ENCODE measurements around the gene ADSS1. TPM values are rescaled to one million over a fixed set of nuclear protein-coding genes. Genes with fewer than 3 reads are reported as not detected.
A peak's percentile ranks its signal among the peaks of the same experiment; 100 is the strongest.

ADSS1 gene
- polyA plus RNA-seq, 3 donors = 12.6 to 15.1 (median 14.1) TPM

- no peak for DNase-seq (ENCODE audit: low read depth in 3 of 3, low spot score in 2 of 3)
These were observed 33.8 kb downstream of the ADSS1 start for GRCh38 chr14:104757681-104758392.

DNA sequence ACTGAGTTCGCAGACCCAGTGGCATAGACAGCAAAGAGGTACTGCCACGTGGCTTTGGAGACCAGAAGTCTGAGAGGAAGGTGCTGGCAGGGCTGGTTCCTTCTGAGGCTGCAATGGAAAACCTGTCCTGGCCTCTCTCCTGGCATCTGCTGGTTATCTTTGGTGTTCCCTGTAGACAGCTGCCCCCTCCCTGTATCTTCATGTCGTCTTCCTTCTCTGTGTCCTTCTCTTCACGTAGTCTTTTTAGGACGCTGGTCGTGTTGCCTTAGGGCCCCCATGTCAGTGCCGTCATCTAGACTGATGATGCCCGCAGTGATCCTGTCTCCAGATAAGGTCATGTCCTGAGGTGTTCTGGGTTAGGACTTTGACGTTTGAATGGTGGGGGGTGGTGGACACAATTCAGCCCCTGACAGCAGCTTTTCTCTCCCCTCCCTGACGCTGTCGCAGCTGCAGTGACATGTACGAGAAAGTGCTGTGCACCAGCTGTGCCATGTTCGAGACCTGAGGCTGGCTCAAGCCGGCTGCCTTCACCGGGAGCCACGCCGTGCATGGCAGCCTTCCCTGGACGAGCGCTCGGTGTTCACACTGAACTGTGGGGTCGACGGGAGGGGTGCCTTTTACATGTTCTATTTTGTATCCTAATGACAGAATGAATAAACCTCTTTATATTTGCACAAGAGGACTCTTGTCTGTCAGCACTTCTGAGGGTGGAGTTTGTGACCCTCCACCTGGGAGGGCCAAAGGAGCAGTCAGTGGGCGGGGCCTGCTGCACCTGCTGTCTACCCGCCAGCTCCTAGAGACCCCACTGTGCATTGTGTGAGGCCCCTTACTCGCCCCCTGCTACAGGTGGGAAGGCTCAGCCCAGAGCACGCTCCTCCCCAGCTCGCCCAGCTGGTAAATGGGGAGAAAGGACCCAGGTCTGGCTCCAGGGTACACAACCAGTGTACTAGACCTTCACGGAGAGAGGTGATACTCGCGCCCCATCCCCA, 35.2 kb downstream of the ADSS1 start:
- DNase-seq (ENCODE audit: low read depth in 3 of 3, low spot score in 2 of 3) = no peak

DNA sequence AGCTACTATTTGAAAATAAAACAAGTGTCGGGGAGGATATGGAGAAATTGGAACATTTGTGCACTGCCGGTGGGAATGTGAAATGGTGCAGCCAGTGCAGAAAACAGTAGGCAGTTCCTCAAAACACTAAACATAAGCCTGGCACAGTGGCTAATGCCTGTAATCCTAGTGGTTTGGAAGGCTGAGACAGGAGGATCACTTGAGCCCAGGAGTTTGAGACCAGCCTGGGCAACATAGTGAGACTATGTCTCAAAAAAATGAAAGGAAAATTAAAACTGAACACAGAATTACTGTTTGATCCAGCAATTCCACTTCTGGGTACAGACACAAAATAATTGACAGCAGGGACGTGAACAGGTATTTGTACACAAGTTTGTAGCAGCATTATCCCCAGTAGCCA, 41.5 kb downstream of the ADSS1 start:
- no peak for DNase-seq (ENCODE audit: low read depth in 3 of 3, low spot score in 2 of 3)

GRCh38 chr14:104766256-104766862, 42.3 kb downstream of the ADSS1 start:
- no peak for DNase-seq (ENCODE audit: low read depth in 3 of 3, low spot score in 2 of 3)

DNA sequence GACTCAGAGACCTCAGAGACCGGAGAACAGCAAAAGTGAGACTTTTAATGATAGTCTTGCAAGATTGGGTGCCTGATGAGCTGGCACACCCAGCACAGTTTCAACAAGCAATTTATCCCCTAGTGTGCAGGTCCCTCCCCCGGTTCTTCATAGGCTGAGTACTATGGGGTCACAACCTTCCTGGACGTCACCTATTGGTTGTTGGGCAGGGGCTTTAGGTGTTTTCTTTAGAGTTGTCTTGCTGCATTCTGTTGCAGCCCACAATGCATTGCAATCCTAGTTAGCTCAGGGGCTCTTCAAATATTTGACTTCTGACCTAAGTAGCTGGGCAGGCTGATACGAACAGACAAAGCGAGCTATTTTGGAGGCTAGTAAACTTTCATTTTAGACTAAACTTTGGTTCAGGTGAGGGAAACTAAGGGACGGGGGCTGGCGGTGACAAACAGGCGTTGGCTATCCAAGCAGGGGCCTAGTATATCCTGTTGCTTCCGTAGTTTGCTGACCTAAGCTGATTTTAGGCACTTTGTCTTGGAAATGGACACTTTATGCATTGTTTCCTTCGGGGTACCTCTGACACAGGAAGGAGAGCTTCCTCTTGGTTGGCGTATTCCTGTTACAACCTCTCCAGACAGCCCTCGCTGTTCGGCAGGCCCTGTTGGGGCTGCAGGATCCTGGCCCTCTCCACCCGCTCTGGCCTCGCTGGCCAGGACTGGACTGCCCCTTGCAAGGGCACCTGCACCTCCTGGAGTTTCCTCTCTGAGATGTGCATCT, 43.0 kb downstream of the ADSS1 start:
- no peak for DNase-seq (ENCODE audit: low read depth in 3 of 3, low spot score in 2 of 3)

- DNase-seq (ENCODE audit: low read depth in 3 of 3, low spot score in 2 of 3) = no peak
These were observed 43.5 kb downstream of the ADSS1 start for GRCh38 chr14:104767634-104767918.

- DNase-seq (ENCODE audit: low read depth in 3 of 3, low spot score in 2 of 3) = peak in 2 of 3 donors; percentile 53 to 68
These were observed 44.7 kb downstream of the ADSS1 start for GRCh38 chr14:104768437-104769323.

GRCh38 chr14:104769324-104770071, 45.5 kb downstream of the ADSS1 start:
- DNase-seq (ENCODE audit: low read depth in 3 of 3, low spot score in 2 of 3) = no peak

DNA sequence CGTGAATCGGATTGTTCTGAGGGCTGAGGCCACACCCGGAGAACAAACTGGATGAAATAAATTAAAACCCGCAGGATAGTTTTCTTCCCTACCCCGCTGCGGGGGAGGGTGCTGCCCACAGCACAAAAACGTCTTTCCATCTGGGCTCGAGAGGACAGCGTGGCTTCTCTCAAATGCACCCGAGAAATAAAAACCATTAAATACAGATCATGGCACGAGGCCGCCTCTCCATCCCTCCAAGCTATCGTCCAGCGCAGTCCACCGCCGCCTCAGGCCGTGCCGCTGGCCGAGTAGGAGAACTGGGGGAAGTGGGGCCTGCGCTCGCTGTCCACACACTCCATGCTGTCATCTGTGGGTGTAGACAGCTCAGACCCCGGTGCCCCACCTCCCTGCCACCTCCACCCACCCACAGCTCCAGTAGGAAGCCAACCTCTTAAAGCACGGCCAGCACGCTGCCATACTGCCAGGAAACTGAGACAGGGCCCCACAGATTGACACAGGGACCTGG, 46.1 kb downstream of the ADSS1 start:
- no peak for DNase-seq (ENCODE audit: low read depth in 3 of 3, low spot score in 2 of 3)

DNA sequence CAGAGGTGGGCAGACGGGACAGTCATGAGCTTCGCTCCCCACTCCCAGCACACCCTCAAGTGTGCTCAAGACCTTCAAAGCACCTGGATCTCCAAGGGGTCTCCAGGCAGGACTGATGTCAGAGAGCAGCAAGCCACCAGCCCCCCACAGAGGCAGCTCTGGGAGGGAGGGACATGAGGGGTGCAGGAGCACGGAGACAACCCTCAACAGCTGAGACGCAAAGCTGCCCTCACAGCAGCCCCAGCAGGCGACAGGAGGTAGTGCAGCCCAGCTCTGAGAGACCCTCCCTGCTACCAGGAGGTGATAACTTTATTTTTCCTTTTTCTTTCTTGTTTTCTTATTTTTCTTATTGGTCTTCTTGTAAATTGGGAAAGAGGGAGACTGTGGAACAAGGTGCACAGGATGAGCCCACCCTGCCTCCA, 46.8 kb downstream of the ADSS1 start:
- no peak for DNase-seq (ENCODE audit: low read depth in 3 of 3, low spot score in 2 of 3)

- DNase-seq (ENCODE audit: low read depth in 3 of 3, low spot score in 2 of 3) = no peak
These were observed 47.3 kb downstream of the ADSS1 start for GRCh38 chr14:104771374-104771773.

DNA sequence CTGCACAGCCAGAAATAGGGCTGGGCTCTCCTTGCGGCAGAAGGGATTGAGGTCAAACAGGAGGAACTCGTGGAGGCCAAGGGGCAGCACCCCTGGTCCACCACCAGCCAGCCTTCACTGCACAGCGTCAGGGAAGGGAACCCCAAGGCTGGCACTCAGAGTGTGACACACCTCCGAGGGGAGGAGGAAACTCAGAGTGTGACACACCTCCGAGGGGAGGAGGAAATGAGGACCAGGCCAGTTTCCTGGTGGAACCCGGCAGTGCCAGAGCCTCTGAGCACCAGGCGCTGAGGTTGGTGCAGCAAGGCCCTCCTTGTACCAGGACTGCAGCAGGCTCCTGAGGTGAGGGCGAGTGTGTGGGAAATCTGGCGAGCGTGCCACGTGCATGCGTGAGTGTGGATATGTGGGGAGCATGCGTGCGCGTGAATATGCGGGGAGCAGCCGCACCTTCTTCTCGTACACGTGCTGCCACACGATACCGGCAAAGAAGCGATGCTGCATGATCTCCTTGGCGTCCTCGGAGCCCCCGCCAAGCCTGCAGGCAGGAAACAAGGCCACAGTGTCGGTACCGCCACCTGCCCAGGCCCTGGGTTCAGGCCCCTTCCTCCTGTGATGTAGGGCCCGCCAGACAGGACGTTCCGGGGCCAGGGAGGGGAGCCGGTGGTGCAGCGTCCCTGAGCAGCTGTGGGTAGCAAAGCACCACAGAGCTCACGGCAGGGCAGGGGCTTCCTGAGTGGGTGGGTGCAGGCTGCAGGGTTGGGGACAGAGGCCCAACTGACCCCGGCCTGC, 48.1 kb downstream of the ADSS1 start:
- DNase-seq (ENCODE audit: low read depth in 3 of 3, low spot score in 2 of 3) = no peak

- DNase-seq (ENCODE audit: low read depth in 3 of 3, low spot score in 2 of 3) = no peak
These were observed 48.9 kb downstream of the ADSS1 start for GRCh38 chr14:104772707-104773504.

- DNase-seq (ENCODE audit: low read depth in 3 of 3, low spot score in 2 of 3) = no peak
These were observed 49.8 kb downstream of the ADSS1 start for GRCh38 chr14:104773505-104774452.

DNA sequence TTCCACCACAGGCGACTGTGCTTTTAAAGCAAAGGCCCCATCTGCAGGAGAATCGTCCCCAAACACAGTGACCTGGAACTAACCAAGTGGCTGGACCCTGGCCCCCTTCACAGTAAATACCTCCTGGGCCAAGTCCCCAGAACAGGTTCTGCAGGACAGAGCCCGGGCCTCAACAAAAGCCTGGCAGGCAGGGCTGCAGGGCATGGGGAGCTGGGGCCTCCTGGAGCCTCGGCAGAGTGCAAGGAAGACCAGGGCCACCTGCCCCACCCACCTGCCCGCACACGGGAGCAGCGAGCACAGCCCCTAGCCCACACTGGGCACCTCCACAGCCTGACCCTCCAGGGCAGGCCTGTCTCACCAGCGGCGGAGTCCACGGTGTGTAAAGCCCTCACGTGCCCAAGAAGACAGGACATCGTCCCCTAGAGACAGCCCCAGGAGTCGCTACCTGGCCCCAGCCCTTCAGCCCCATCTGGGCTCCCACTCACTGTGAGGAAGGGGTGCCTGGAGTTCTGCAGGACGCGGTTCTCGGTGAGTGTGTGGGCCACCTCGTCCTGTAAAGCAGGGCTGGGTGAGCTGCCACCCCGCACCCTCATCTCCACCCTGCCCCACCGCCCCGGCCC, 50.5 kb downstream of the ADSS1 start:
- no peak for DNase-seq (ENCODE audit: low read depth in 3 of 3, low spot score in 2 of 3)

DNA sequence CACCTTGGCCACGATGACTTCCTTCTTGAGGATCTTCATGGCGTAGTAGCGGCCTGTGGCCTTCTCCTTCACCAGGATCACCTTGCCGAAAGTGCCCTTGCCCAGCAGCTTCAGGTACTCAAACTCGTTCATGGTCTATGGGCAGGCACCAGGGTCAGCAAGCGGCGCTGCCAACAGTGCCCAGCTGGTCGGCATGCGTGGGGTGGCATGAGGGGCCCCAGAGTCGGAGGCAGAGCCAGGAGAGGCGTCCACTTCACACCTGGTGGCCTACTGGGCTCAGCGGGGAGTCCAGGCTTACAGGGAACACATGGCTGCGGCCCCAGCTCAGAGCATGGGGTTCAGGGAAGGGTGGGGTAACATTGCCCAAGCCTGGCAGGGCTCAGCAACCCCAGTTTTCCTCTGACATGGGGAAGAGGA, 51.1 kb downstream of the ADSS1 start:
- no peak for DNase-seq (ENCODE audit: low read depth in 3 of 3, low spot score in 2 of 3)

Measured in right renal cortex interstitium (tissue), 3 donors.